Neutrophil (primary cell): ENCODE data around the gene ATP8B3.

Experiments
- H3K27ac ChIP-seq: fragments of 200-600 bp; sonication (generic); 2 replicates; pipeline ENCODE4 v1.5.1; 2016; ENCODE audit warnings: mild to moderate bottlenecking, moderate library complexity
- H3K27me3 ChIP-seq: fragments of 200-600 bp; sonication (generic); 2 replicates; pipeline ENCODE4 v1.6.0; 2016; ENCODE audit warnings: mild to moderate bottlenecking
- H3K36me3 ChIP-seq: fragments of 200-600 bp; sonication (generic); 2 replicates; pipeline ENCODE4 v1.5.1; 2017
- H3K4me1 ChIP-seq, 2 experiments: fragments of 200-600 bp in 1 of 2; sonication (generic) in 1 of 2; 1 replicate in 1 of 2; 2 replicates in 1 of 2; pipeline versions ENCODE4 v1.5.1 to v1.6.1; 2013 to 2016; ENCODE audit warnings: low read depth in 1 of 2, low read length in 1 of 2, mild to moderate bottlenecking in 1 of 2, moderate library complexity in 1 of 2; ENCODE audit not compliant: control insufficient read depth in 1 of 2, insufficient read depth in 1 of 2
- H3K4me3 ChIP-seq, 2 experiments: fragments of 200-600 bp in 1 of 2; sonication (generic) in 1 of 2; 1 replicate in 1 of 2; 2 replicates in 1 of 2; pipeline ENCODE4 v1.5.1; 2013 to 2016; ENCODE audit warnings: low read depth in 1 of 2, low read length in 1 of 2, mild to moderate bottlenecking in 1 of 2, moderate library complexity in 1 of 2
- H3K9me3 ChIP-seq: fragments of 200-600 bp; sonication (generic); 2 replicates; pipeline ENCODE4 v1.5.1; 2016
- CTCF ChIP-seq: fragments of 200-600 bp; sonication (generic); IDR thresholded peaks from 2 replicates; pipeline ENCODE4 v1.5.1; 2016; ENCODE audit warnings: antibody characterized with exemption

The ATP8B3 gene

GRCh38 chr19:1829958-1830357 lies 17.9 kb upstream of the ATP8B3 start:
- Histone ChIP-seq H3K4me3 (no peak overlapping the region), H3K27me3 (no peaks in the 10 kb centered on the region), H3K36me3 (peaks cover 53% of the 10 kb centered on the region), H3K9me3 (no peaks in the 10 kb centered on the region), H3K4me1 (no peaks in the 10 kb centered on the region), H3K27ac (no peak overlapping the region)
- TF ChIP-seq CTCF: no peak

- peaks cover 67% of the 10 kb centered on the region for H3K36me3 ChIP-seq
- H3K27me3 ChIP-seq: no peaks in the 10 kb centered on the region
- H3K4me3 ChIP-seq: no peak overlapping the region
- H3K4me1 ChIP-seq: no peaks in the 10 kb centered on the region
- no peak for TF ChIP-seq CTCF
- no peaks in the 10 kb centered on the region for H3K9me3 ChIP-seq
- H3K27ac ChIP-seq: no peak overlapping the region
Measured at GRCh38 chr19:1828279-1829238, 16.5 kb upstream of the ATP8B3 start.

GRCh38 chr19:1827566-1828278 lies 15.6 kb upstream of the ATP8B3 start:
- Histone ChIP-seq H3K27me3 (no peaks in the 10 kb centered on the region), H3K4me1 (no peaks in the 10 kb centered on the region), H3K27ac (no peak overlapping the region), H3K36me3 (peaks cover 75% of the 10 kb centered on the region), H3K9me3 (no peaks in the 10 kb centered on the region), H3K4me3 (no peak overlapping the region)
- no peak for TF ChIP-seq CTCF

- H3K4me3 ChIP-seq: no peak overlapping the region
Measured at GRCh38 chr19:1826557-1827521, 14.8 kb upstream of the ATP8B3 start.

More at GRCh38 chr19:1826557-1827521, 14.8 kb upstream of the ATP8B3 start:
- Histone ChIP-seq H3K27ac (no peak overlapping the region), H3K27me3 (no peaks in the 10 kb centered on the region), H3K9me3 (no peaks in the 10 kb centered on the region), H3K4me1 (no peaks in the 10 kb centered on the region), H3K36me3 (peaks cover 80% of the 10 kb centered on the region)
- TF ChIP-seq CTCF: no peak
